ENCODE results near the gene DNAJA4. TPM values are rescaled to one million over a fixed set of nuclear protein-coding genes. Genes with fewer than 3 reads are reported as not detected.

DNAJA4 gene
- total and polyA plus RNA-seq, 2 of the 13 experiments (the other 11 are each of a cell fraction or from before 2014, with no cell fraction given) = not detected

DNA sequence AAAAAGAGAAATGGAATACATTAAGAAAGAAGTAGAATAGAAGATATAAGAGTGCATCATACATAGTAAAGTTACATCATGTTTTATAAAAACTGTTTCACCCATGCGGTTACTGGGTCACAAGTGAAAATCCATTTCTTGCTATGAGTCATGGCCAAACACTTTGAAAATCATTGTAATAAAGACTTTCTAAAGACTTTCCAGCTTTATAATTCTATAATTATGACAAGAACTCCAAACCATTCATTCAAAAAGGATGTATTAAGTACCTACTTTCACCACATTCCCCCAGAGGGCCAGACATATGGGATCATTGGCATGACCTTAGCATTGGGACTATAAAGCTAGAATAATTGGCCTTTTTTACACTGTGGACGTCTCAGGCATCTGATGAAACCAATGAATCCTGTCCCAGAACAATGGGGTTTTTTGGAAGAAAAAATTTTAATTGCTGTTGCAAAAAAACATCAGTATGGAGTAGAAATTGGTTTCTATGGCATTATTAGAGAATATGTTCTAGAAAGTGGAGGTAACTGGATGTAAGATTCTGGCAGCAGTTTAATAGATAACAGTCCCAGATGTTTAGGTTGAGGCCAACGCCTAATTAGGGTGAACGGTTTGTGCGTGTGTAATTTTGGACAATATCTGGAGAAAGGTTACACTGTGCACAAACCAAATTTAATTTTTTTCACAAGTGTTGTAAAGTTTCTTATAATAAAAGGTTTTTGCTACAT lies 38.4 kb downstream of the DNAJA4 start (continued):
- no peak for TF ChIP-seq PCBP1 (IDR thresholded peaks at IDR 0.05; ENCODE audit: borderline replicate concordance, low read depth, low read length)
- no peak for TF ChIP-seq ZNF724P (CRISPR knock-in tag; IDR thresholded peaks at IDR 0.05; ENCODE audit: borderline replicate concordance)
- no peak for TF ChIP-seq ZNF34 (CRISPR knock-in tag; IDR thresholded peaks at IDR 0.05; ENCODE audit: borderline replicate concordance)
- TF ChIP-seq, protein P1, sequence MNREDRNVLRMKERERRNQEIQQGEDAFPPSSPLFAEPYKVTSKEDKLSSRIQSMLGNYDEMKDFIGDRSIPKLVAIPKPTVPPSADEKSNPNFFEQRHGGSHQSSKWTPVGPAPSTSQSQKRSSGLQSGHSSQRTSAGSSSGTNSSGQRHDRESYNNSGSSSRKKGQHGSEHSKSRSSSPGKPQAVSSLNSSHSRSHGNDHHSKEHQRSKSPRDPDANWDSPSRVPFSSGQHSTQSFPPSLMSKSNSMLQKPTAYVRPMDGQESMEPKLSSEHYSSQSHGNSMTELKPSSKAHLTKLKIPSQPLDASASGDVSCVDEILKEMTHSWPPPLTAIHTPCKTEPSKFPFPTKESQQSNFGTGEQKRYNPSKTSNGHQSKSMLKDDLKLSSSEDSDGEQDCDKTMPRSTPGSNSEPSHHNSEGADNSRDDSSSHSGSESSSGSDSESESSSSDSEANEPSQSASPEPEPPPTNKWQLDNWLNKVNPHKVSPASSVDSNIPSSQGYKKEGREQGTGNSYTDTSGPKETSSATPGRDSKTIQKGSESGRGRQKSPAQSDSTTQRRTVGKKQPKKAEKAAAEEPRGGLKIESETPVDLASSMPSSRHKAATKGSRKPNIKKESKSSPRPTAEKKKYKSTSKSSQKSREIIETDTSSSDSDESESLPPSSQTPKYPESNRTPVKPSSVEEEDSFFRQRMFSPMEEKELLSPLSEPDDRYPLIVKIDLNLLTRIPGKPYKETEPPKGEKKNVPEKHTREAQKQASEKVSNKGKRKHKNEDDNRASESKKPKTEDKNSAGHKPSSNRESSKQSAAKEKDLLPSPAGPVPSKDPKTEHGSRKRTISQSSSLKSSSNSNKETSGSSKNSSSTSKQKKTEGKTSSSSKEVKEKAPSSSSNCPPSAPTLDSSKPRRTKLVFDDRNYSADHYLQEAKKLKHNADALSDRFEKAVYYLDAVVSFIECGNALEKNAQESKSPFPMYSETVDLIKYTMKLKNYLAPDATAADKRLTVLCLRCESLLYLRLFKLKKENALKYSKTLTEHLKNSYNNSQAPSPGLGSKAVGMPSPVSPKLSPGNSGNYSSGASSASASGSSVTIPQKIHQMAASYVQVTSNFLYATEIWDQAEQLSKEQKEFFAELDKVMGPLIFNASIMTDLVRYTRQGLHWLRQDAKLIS (CRISPR knock-in tag; IDR thresholded peaks at IDR 0.05) = no peak
- TF ChIP-seq ZNF354B (CRISPR knock-in tag; IDR thresholded peaks at IDR 0.05) = no peak
- no peak for TF ChIP-seq KAT8 (CRISPR knock-in tag; IDR thresholded peaks at IDR 0.05)
- no peak for TF ChIP-seq JDP2 (CRISPR knock-in tag; IDR thresholded peaks at IDR 0.05; ENCODE audit: borderline replicate concordance)
- TF ChIP-seq SRSF1 (optimal IDR thresholded peaks at IDR 0.05; ENCODE audit: low read depth, low read length) = no peak
- no peak for TF ChIP-seq NFATC3 (CRISPR knock-in tag; IDR thresholded peaks at IDR 0.05)

All from HepG2 (cell line).